Measurements from ENCODE around the gene PIGO. TPM values are rescaled to one million over a fixed set of nuclear protein-coding genes. Genes with fewer than 3 reads are reported as not detected.

The PIGO gene
- total and polyA plus RNA-seq, 2 of the 8 experiments (the other 6 are each of a cell fraction or from before 2014, with no cell fraction given), result 20.5 to 31.3 TPM

GRCh38 chr9:35107297-35108290, 11.2 kb upstream of the PIGO start:
- FAIRE-seq (no peak), DNase-seq (ENCODE audit: low read depth in 1 of 2, low spot score in 2 of 2) (no peak)
- peaks cover 0 to 5% (median 1%) of the 10 kb centered on the region in 4 experiments; a peak in 3 of 8 replicates for H3K36me3 ChIP-seq (ENCODE audit: control insufficient read depth in 2 of 4, insufficient read depth in 4 of 4, low read length in 3 of 4)
- no peak overlapping the region for H4K8ac ChIP-seq (ENCODE audit: extremely low read depth, insufficient read depth, low read length)
- no peaks in the 10 kb centered on the region for H3K27me3 ChIP-seq (replicated peaks in 1 of 4; ENCODE audit: control insufficient read depth in 3 of 4, extremely low read depth in 1 of 4, insufficient read depth in 3 of 4, low read length in 3 of 4)
- H4K91ac ChIP-seq (replicated peaks; ENCODE audit: insufficient read length, low read length), result no peak overlapping the region
- H3K27ac ChIP-seq (ENCODE audit: low read depth, low read length), result no peak overlapping the region
- H2BK12ac ChIP-seq (ENCODE audit: low read depth, low read length), result no peak overlapping the region
- ChIA-PET POLR2A (ENCODE audit: partially characterized antibody) (interaction anchor here (0.8 to 17.4 kb wide), 4 partner anchors 7 to 119 kb away, joined by 3 to 440 read pairs (median 77); partner anchors contain the start of genes FANCG, PIGO, STOML2 and VCP), CTCF (ENCODE audit: partially characterized antibody) (interaction anchor here (1.5 kb wide), 1 partner anchor 11 kb away, joined by 7 read pairs; the partner anchor contains the start of gene PIGO)
- no peak overlapping the region for H3K14ac ChIP-seq (ENCODE audit: insufficient read length)
- no peak overlapping the region for H3K23ac ChIP-seq (ENCODE audit: insufficient read length)
- no peak overlapping the region for H3K4me3 ChIP-seq (ENCODE audit: extremely low read depth in 1 of 4, insufficient read depth in 2 of 4, low read depth in 3 of 4, low read length in 4 of 4)
- no peak overlapping the region for H3K4ac ChIP-seq (replicated peaks; ENCODE audit: insufficient read length, low read depth, low read length)
- whole genome bisulfite sequencing, 2 experiments (ENCODE audit: extremely low coverage in 1 of 2, insufficient coverage in 1 of 2, insufficient read length in 1 of 2, insufficient replicate concordance in 2 of 2, low coverage in 1 of 2, low lambda C conversion rate in 2 of 2, missing lambda C conversion rate in 1 of 2), result 84% methylated on average over 17 of the region's 18 CpGs; no CpG with 5 or more reads in 1 of the 2 experiments
- no peak overlapping the region for H2AK5ac ChIP-seq (ENCODE audit: low read depth, low read length)
- H3K9me3 ChIP-seq (ENCODE audit: insufficient read depth in 2 of 2, low read depth in 1 of 2, low read length in 1 of 2), result no peaks in the 10 kb centered on the region
- peaks cover 4 to 7% of the 10 kb centered on the region in 2 experiments for H4K20me1 ChIP-seq (replicated peaks in 1 of 2; ENCODE audit: control insufficient read depth in 1 of 2, insufficient read depth in 2 of 2, low read length in 2 of 2)
- H3K79me1 ChIP-seq (ENCODE audit: low read depth, low read length), result no peaks in the 10 kb centered on the region
- no peak overlapping the region for H3K9ac ChIP-seq (replicated peaks in 1 of 4; ENCODE audit: extremely low read depth in 1 of 4, low read depth in 3 of 4, low read length in 3 of 4)
- no peak overlapping the region for H2AFZ ChIP-seq (ENCODE audit: low read length)
- H3K23me2 ChIP-seq (ENCODE audit: low read depth, low read length), result peaks cover 12% of the 10 kb centered on the region; the same call in 1 of the 2 replicates
- no peak overlapping the region for H3K56ac ChIP-seq (replicated peaks; ENCODE audit: insufficient read length, low read depth, low read length)
- no peak overlapping the region for H2BK120ac ChIP-seq (replicated peaks; ENCODE audit: low read depth, low read length)
- H2BK20ac ChIP-seq (ENCODE audit: low read length), result no peak overlapping the region
- H2BK15ac ChIP-seq (ENCODE audit: low read length), result no peak overlapping the region
- no peak overlapping the region for H4K5ac ChIP-seq (ENCODE audit: insufficient read length, low read depth, low read length)
- H3K18ac ChIP-seq (ENCODE audit: extremely low read depth, low read length), result no peak overlapping the region
- H2BK5ac ChIP-seq (ENCODE audit: low read depth, low read length), result no peak overlapping the region
- no peak overlapping the region for H3K4me2 ChIP-seq (ENCODE audit: insufficient read depth in 1 of 2, low read depth in 2 of 2, low read length in 2 of 2)
- peaks cover 0 to 14% (median 5%) of the 10 kb centered on the region in 4 experiments; a peak in 6 of 7 replicates for H3K4me1 ChIP-seq (replicated peaks in 1 of 4; ENCODE audit: control insufficient read depth in 3 of 4, insufficient read depth in 4 of 4, low read length in 3 of 4)
- H3K79me2 ChIP-seq (ENCODE audit: control insufficient read depth in 1 of 2, insufficient read depth in 2 of 2, low read length in 2 of 2), result peaks cover 0 to 3% of the 10 kb centered on the region in 2 experiments; a peak in 1 of 4 replicates
- TF ChIP-seq MAX (IDR thresholded peaks at IDR 0.05), result no peak
- no peak for TF ChIP-seq GTF2F1 (IDR thresholded peaks at IDR 0.05; ENCODE audit: borderline replicate concordance, low read depth, low read length)
- no peak for TF ChIP-seq POLR2AphosphoS5 (IDR thresholded peaks at IDR 0.05; ENCODE audit: low read depth, low read length)
- TF ChIP-seq TAF7 (optimal IDR thresholded peaks at IDR 0.05; ENCODE audit: borderline replicate concordance, low read depth, low read length), result no peak
- no peak for TF ChIP-seq JUND (IDR thresholded peaks at IDR 0.05; ENCODE audit: low read length)
- TF ChIP-seq, protein P1, sequence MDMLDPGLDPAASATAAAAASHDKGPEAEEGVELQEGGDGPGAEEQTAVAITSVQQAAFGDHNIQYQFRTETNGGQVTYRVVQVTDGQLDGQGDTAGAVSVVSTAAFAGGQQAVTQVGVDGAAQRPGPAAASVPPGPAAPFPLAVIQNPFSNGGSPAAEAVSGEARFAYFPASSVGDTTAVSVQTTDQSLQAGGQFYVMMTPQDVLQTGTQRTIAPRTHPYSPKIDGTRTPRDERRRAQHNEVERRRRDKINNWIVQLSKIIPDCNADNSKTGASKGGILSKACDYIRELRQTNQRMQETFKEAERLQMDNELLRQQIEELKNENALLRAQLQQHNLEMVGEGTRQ (IDR thresholded peaks at IDR 0.05; ENCODE audit: low read length), result no peak
- no peak for TF ChIP-seq KDM1A (IDR thresholded peaks at IDR 0.05; ENCODE audit: borderline replicate concordance, low read length)
- no peak for TF ChIP-seq CBX8 (IDR thresholded peaks at IDR 0.05; ENCODE audit: borderline replicate concordance, low read depth, low read length)
- TF ChIP-seq ZNF274 (IDR thresholded peaks at IDR 0.05; ENCODE audit: borderline replicate concordance, extremely low read depth, low read length), result no peak
- no peak for TF ChIP-seq CEBPB (IDR thresholded peaks at IDR 0.05; ENCODE audit: low read depth, low read length)
